Large intestine (tissue), 3 donors: Measurements from ENCODE around the gene CLEC2B. TPM values are rescaled to one million over a fixed set of nuclear protein-coding genes. Genes with fewer than 3 reads are reported as not detected.

Source experiments
- DNase-seq, 2 donors: peaks; one replicate each; pipeline versions ENCODE4 v3.0.0 to v3.0.0-alpha.2; 2013
- H3K27ac ChIP-seq: one replicate; pipeline ENCODE4 v1.5.1; 2013; ENCODE audit warnings: low read length
- H3K27me3 ChIP-seq: 2 replicates; pipeline ENCODE4 v1.6.1; 2013; ENCODE audit warnings: low read length; ENCODE audit not compliant: control insufficient read depth, insufficient read depth
- H3K36me3 ChIP-seq: 2 replicates; pipeline ENCODE4 v1.6.1; 2013; ENCODE audit warnings: low read length; ENCODE audit not compliant: control insufficient read depth, insufficient read depth
- H3K4me1 ChIP-seq: one replicate; pipeline ENCODE4 v1.6.1; 2013; ENCODE audit warnings: low read length; ENCODE audit not compliant: control insufficient read depth, insufficient read depth
- H3K4me3 ChIP-seq: one replicate; pipeline ENCODE4 v1.5.1; 2013; ENCODE audit warnings: low read length
- H3K9me3 ChIP-seq: one replicate; pipeline ENCODE4 v1.6.1; 2013; ENCODE audit warnings: mild to moderate bottlenecking, low read depth, low read length, moderate library complexity; ENCODE audit not compliant: control insufficient read depth
- WGBS: methylation state at CpG from one replicate; pipeline ENCODE4 v1.1.5; 2013; ENCODE audit warnings: low lambda C conversion rate; ENCODE audit not compliant: insufficient coverage; 5-methylcytosine and 5-hydroxymethylcytosine counted together
- polyA plus RNA-seq: library from polyadenylated mRNA; unstranded; fragments of 120-200 nt; gene quantifications from one replicate; pipeline ENCODE4 v1.2.1, GENCODE V29; 2013

CLEC2B gene
- polyA plus RNA-seq, 1 donor, result 5.2 TPM

DNA sequence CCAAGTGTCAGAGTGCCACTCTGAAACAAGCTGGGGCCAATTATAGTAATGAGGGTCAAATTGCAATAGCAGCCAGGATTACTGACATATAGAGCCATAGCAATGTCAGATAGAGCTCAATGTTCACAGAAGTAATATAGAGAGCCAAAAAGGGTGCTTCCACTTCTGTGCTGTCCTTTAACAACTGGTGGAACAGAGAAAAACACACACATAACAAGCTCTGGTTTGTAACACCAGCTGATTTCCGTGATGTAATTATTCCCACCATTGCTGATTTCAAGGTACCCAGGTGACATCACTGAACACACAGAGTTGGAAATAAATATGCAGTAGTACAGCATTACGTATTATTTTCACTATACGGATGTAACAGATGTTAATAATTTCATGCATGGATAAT lies 3.0 kb upstream of the CLEC2B start:
- H3K36me3 ChIP-seq, result no peaks in the 10 kb centered on the region
- H3K4me3 ChIP-seq, result no peak overlapping the region
- WGBS, result 93% methylated on average over 2 of the region's 3 CpGs

GRCh38 chr12:9870286-9870866 lies 1.2 kb upstream of the CLEC2B start:
- no peaks in the 10 kb centered on the region for H3K4me1 ChIP-seq
- H3K27me3 ChIP-seq, result no peaks in the 10 kb centered on the region
- peak overlapping the region; percentile 38 for H3K27ac ChIP-seq
- WGBS, result 86% methylated on average over 2 of the region's 2 CpGs
- H3K9me3 ChIP-seq, result no peaks in the 10 kb centered on the region
- no peak for DNase-seq
- H3K4me3 ChIP-seq, result no peak overlapping the region
- no peaks in the 10 kb centered on the region for H3K36me3 ChIP-seq

More for the DNA sequence above, 3.0 kb upstream of the CLEC2B start:
- Histone ChIP-seq H3K27me3 (no peaks in the 10 kb centered on the region), H3K4me1 (no peaks in the 10 kb centered on the region), H3K9me3 (no peaks in the 10 kb centered on the region), H3K27ac (no peak overlapping the region)
- no peak for DNase-seq

GRCh38 chr12:9868951-9869306 lies 225 bp downstream of the CLEC2B start:
- 84% methylated on average over 4 of the region's 4 CpGs for WGBS
- Histone ChIP-seq H3K9me3 (no peaks in the 10 kb centered on the region), H3K4me3 (peak overlapping the region; percentile 34), H3K36me3 (no peaks in the 10 kb centered on the region), H3K4me1 (no peaks in the 10 kb centered on the region), H3K27ac (peak overlapping the region; percentile 38), H3K27me3 (no peaks in the 10 kb centered on the region)
- DNase-seq, result no peak

- no peaks in the 10 kb centered on the region for H3K27me3 ChIP-seq
- H3K36me3 ChIP-seq, result no peaks in the 10 kb centered on the region
- no peak for DNase-seq
- WGBS, result 85% methylated on average over 2 of the region's 11 CpGs
- H3K27ac ChIP-seq, result peak overlapping the region; percentile 38
- H3K4me3 ChIP-seq, result peak overlapping the region; percentile 34
- H3K4me1 ChIP-seq, result no peaks in the 10 kb centered on the region
- no peaks in the 10 kb centered on the region for H3K9me3 ChIP-seq
Measured at GRCh38 chr12:9868311-9868801, 798 bp downstream of the CLEC2B start.

DNA sequence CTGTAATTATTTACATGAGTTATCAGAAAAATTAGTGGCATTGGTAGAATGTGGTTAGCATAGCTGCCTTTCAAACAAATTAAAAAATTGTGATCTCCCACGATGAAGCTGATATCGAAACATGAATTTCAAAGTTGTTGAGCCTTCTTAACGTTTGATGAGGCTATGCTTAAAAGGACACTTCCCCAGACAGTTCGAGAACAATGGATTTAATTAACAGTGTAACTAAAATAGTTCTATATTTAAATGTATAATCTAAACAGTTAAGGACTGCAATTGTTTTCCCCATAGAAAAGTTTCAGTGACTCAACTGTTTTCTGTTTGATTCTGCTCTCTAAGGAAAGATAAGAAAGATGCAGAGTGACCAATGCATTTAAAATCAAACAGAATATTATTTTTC lies 1.6 kb downstream of the CLEC2B start:
- no peaks in the 10 kb centered on the region for H3K36me3 ChIP-seq
- WGBS, result 68% methylated on average over 3 of the region's 4 CpGs
- H3K4me1 ChIP-seq, result no peaks in the 10 kb centered on the region
- H3K27me3 ChIP-seq, result no peaks in the 10 kb centered on the region
- peak overlapping the region; percentile 10 for H3K4me3 ChIP-seq
- H3K9me3 ChIP-seq, result no peaks in the 10 kb centered on the region
- no peak for DNase-seq
- no peak overlapping the region for H3K27ac ChIP-seq

GRCh38 chr12:9866860-9867269 lies 2.3 kb downstream of the CLEC2B start:
- no peaks in the 10 kb centered on the region for H3K27me3 ChIP-seq
- no peak overlapping the region for H3K4me3 ChIP-seq
- H3K27ac ChIP-seq, result no peak overlapping the region
- no peak for DNase-seq
- H3K36me3 ChIP-seq, result no peaks in the 10 kb centered on the region
- WGBS, result no CpG with 5 or more reads among the region's 4 CpGs
- no peaks in the 10 kb centered on the region for H3K4me1 ChIP-seq
- no peaks in the 10 kb centered on the region for H3K9me3 ChIP-seq

DNA sequence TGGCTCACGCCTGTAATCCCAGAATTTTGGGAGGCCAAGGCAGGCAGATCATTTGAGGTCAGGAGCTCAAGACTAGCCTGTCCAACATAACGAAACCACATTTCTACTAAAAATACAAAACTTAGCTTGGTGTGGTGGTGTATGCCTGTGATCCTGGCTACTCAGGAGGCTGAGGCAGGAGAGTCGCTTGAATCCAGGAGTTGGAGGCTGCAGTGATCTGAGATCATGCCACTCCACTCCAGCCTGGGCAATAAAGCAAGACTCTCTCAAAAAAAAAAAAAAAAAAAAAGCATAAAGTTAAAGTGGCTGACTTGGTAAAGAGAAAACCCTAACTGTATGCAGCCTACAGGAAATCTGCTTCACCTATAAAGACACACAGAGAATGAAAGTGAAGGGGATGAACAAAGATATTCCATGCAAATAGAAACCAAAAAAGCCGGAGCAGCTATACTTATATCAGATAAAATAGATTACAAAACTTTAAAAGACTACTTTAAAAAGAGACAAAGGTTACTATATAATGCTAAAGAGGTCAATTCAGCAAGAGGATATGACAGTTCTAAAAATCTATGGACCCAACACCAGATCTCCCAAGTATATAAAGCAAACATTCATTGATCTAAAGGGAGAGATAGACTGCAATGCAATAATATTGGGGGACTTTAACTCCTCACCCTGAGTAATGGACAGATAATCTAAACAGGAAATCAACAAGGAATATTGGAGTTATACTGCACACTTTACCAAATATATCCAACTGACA lies 4.1 kb downstream of the CLEC2B start:
- Histone ChIP-seq H3K27ac (no peak overlapping the region), H3K4me3 (no peak overlapping the region), H3K9me3 (no peaks in the 10 kb centered on the region), H3K4me1 (no peaks in the 10 kb centered on the region), H3K36me3 (no peaks in the 10 kb centered on the region), H3K27me3 (no peaks in the 10 kb centered on the region)
- WGBS, result 67% methylated on average over 1 of the region's 4 CpGs
- DNase-seq, result no peak

GRCh38 chr12:9858135-9858534 lies 11.0 kb downstream of the CLEC2B start:
- Histone ChIP-seq H3K36me3 (no peaks in the 10 kb centered on the region), H3K27ac (no peak overlapping the region), H3K27me3 (no peaks in the 10 kb centered on the region), H3K4me1 (no peaks in the 10 kb centered on the region), H3K4me3 (no peak overlapping the region), H3K9me3 (no peaks in the 10 kb centered on the region)
- DNase-seq, result no peak

GRCh38 chr12:9856894-9857293 lies 12.3 kb downstream of the CLEC2B start:
- H3K27ac ChIP-seq, result no peak overlapping the region
- no peaks in the 10 kb centered on the region for H3K36me3 ChIP-seq
- no peaks in the 10 kb centered on the region for H3K9me3 ChIP-seq
- no peaks in the 10 kb centered on the region for H3K27me3 ChIP-seq
- 83% methylated on average over 1 of the region's 3 CpGs for WGBS
- no peaks in the 10 kb centered on the region for H3K4me1 ChIP-seq
- H3K4me3 ChIP-seq, result no peak overlapping the region
- no peak for DNase-seq

DNA sequence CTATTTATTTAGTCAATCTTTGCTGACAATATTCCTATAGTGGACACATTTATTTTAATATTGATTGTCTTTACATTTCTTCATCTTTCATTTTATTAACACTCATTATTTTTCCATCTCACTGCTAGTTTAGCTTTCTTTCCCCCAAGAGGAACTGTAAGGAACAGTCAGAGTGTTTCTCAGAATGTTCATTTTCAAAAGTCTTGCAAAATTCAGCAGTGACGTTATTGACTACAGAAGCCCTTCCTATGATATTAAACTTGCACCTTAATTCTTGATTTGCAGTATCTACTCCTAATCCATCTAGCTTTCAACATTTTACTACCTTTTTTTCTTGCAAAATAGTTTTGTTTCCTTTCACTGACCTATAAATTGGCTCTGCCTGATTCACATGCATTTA lies 13.0 kb downstream of the CLEC2B start:
- H3K36me3 ChIP-seq, result no peaks in the 10 kb centered on the region
- DNase-seq, result no peak
- no peak overlapping the region for H3K4me3 ChIP-seq
- no peaks in the 10 kb centered on the region for H3K4me1 ChIP-seq
- 86% methylated on average over 1 of the region's 1 CpG for WGBS
- no peak overlapping the region for H3K27ac ChIP-seq
- H3K27me3 ChIP-seq, result no peaks in the 10 kb centered on the region
- no peaks in the 10 kb centered on the region for H3K9me3 ChIP-seq

GRCh38 chr12:9851927-9852326 lies 17.2 kb downstream of the CLEC2B start:
- no peak overlapping the region for H3K4me3 ChIP-seq
- no peak overlapping the region for H3K27ac ChIP-seq
- no peaks in the 10 kb centered on the region for H3K9me3 ChIP-seq
- no peaks in the 10 kb centered on the region for H3K4me1 ChIP-seq
- no peaks in the 10 kb centered on the region for H3K36me3 ChIP-seq
- no peak for DNase-seq
- 75% methylated on average over 2 of the region's 2 CpGs for WGBS
- no peaks in the 10 kb centered on the region for H3K27me3 ChIP-seq
